8988T (cell line): ENCODE measurements around the gene PDE6A.

Source experiments
- DNase-seq: peaks from one replicate; pipeline ENCODE4 v3.0.0; 2011

PDE6A gene

DNA sequence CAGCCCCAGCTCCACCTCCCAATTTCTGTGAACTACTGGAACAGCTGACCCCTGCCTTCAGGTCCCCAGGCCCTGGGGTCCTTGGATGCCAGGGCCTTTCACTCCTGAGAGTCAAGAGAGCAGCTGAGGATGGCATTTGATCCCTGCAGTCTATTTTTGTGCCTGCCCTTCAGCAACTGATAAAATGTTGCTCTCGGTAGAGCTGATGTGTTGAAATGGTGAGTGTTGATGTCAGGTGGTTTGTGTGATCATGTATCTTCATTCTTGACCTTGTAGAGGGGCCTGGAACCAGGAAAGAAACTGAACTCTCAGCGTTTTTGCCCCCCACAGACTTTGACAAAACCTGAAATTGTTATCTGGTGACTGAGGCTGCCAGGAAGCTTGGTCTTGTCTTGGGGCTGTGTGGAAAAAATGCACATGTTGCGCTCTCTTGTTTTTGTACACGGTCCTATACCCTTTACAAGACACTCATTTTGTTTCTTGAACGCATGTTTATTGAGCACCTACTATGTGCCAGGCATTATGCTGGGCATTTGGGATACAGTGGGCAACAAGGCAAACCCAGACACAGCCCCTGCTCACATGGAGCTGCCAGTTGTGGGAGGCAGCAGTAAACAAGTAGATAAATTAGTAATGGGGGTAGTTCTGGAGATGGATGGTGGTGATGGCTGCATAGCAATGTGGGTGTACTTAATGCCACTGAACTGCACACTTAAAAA lies 136.2 kb downstream of the PDE6A start:
- DNase-seq, result no peak
